GM12892 (cell line): ENCODE results near the gene NUDT3.
"Not testable (repeated sequence)": the region's sequence is repeated elsewhere in the genome, so short reads cannot be mapped to it uniquely, and the experiment has no call there.

Source experiments
- DNase-seq: peaks from one replicate; pipeline ENCODE4 v3.0.0; 2011; ENCODE audit not compliant: insufficient read length
- FAIRE-seq: peaks from 2 replicates; lab custom pipeline; 2011; peaks lifted over from hg19 to GRCh38; lab: Jason Lieb, UNC
- POLR2A ChIP-seq: IDR thresholded peaks from 2 replicates; pipeline ENCODE4 v1.6.1; 2011; ENCODE audit warnings: low read depth, low read length, control low read depth
- POLR2AphosphoS5 ChIP-seq: IDR thresholded peaks from 2 replicates; pipeline ENCODE4 v1.6.1; 2011; ENCODE audit warnings: low read depth, low read length, control low read depth
- TAF1 ChIP-seq: IDR thresholded peaks from 2 replicates; pipeline ENCODE4 v1.6.1; 2011; ENCODE audit warnings: low read depth, mild to moderate bottlenecking, control low read depth, low read length, borderline replicate concordance

NUDT3 gene

GRCh38 chr6:34267746-34268145, 124.7 kb downstream of the NUDT3 start:
- no peak for TF ChIP-seq POLR2AphosphoS5
- no peak for TF ChIP-seq POLR2A
- TF ChIP-seq TAF1, result no peak
- no peak for FAIRE-seq
- DNase-seq, result no peak

DNA sequence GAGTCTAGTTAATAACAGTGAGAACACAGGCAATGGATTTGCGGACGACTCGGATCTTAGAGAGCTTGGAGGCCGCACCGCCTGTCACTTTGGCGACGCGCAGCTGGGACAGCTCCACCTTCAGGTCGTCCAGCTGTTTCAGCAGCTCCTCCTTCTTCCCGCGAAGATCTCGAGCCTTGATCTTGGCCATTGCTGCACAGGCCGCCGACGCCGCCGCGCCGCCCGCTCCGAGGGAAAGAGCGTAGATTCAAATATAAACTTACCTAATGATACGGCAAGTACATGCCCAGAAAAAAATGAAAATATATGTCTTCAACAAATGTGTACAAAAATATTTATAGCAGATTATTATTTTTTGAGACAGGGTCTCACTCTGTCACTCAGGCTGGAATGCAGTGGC, 129.0 kb downstream of the NUDT3 start:
- DNase-seq, FAIRE-seq: not testable (repeated sequence)

DNA sequence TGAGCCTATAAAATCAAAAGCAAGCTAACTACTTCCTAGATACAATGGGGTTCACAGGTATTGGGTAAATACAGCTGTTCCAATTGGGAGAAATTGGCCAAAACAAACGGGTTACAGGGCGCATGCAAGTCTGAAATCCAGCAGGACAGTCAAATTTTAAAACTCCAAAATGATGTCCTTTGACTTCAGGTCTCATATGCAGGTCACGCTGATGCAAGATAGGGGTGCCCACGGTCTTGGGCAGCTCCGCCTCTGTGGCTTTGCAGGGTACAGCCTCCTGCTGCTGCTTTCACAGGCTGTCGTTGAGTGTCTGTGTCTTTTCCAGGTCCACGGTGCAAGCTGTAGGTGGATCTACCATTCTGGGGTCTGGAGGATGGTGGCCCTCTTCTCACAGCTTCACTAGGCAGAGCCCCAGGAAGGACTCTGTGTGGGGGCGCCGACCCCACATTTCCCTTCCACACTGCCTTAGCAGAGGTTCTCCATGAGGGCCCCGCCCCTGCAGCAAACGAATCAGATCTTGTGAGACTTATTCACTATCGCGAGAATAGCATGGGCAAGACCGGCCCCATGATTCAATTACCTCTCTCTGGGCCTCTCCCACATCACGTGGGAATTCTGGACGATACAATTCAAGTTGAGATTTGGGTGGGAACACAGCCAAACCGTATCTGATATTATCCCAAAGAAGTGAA, 131.7 kb downstream of the NUDT3 start:
- DNase-seq, result no peak
- no peak for FAIRE-seq
- TF ChIP-seq POLR2AphosphoS5 (no peak), TAF1 (no peak), POLR2A (no peak)

DNA sequence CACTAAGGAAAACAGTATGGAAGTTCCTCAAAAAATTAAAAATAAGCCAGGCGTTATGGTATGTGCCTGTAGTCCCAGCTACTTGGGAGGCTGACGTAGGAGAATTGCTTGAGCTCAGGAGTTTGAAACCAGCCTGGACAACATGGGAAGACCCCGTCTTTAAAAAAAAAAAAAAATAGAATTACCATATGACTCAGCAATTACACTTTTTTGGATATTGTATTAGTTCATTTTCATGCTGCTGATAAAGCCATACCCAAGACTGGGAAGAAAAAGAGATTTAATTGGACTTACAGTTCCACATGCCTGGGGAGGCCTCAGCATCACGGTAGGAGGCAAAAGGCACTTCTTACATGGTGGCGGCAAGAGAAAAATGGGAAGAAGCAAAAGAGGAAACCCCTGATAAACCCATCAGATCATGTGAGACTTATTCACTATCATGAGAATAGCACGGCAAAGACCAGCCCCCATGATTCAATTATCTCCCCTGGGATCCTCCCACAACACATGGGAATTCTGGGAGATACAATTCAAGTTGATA, 132.9 kb downstream of the NUDT3 start:
- DNase-seq (no peak), FAIRE-seq (no peak)
- TF ChIP-seq TAF1 (no peak), POLR2A (no peak)

DNA sequence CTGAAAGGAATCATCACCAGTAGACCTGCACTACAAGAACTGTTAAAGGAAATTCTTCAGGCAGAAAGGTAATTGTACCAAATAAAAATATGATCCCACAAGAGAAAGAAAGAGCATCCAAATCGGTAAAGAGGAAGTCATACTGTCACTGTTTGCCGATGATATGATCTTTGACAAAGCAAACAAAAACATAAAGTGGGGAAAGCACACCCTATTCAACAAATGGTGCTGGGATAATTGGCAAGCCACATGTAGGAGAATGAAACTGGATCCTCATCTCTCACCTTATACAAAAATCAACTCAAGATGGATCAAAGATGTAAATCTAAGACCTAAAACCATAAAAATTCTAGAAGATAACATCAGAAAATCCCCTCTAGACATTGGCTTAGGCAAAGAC, 140.1 kb downstream of the NUDT3 start:
- not testable (repeated sequence) for DNase-seq, FAIRE-seq

GRCh38 chr6:34249469-34250261, 142.8 kb downstream of the NUDT3 start:
- FAIRE-seq (no peak), DNase-seq (no peak)
- TF ChIP-seq TAF1, result no peak
- no peak for TF ChIP-seq POLR2AphosphoS5
- no peak for TF ChIP-seq POLR2A

GRCh38 chr6:34248727-34249468, 143.6 kb downstream of the NUDT3 start, which contains the start of gene SMIM29:
Gene SMIM29, minus strand, starts transcription at chr6:34249006. Its CDS starts 1,215 bp downstream, at chr6:34247791.
- DNase-seq (peak; percentile 96), FAIRE-seq (peak; percentile 86)
- TF ChIP-seq TAF1 (no peak), POLR2A (peak; percentile 78; the same call in 1 of the 2 replicates)

DNA sequence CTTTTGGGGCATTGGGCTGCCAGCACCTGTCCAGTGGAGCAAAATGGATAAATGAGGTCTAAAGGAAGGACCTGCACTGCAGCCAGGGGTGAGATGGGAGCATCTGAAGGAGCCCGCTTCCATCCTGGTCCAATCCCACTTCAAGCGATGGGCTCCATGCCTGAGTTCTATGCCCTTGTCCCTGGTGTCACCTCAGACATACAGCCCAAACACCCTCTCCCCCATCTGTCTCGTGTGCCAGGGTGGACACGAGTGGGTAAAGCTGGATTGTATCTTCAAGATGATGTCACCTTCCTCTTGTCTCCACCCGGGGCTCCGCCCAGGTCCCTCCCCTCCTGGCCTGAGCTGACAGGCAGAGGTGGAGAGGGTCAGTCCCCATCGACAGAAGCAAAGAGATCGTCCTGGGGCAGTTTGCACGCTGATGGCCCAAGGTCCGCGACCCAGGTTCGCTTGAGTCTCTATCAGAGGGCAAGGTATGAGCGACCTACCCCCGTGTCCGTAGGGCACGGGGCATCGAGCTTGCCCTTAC, 144.2 kb downstream of the NUDT3 start:
- DNase-seq, result no peak
- FAIRE-seq, result no peak
- TF ChIP-seq POLR2A (peak; percentile 16; the same call in 1 of the 2 replicates), POLR2AphosphoS5 (no peak), TAF1 (no peak)

GRCh38 chr6:34247481-34248197, 144.8 kb downstream of the NUDT3 start:
- DNase-seq (no peak), FAIRE-seq (no peak)

DNA sequence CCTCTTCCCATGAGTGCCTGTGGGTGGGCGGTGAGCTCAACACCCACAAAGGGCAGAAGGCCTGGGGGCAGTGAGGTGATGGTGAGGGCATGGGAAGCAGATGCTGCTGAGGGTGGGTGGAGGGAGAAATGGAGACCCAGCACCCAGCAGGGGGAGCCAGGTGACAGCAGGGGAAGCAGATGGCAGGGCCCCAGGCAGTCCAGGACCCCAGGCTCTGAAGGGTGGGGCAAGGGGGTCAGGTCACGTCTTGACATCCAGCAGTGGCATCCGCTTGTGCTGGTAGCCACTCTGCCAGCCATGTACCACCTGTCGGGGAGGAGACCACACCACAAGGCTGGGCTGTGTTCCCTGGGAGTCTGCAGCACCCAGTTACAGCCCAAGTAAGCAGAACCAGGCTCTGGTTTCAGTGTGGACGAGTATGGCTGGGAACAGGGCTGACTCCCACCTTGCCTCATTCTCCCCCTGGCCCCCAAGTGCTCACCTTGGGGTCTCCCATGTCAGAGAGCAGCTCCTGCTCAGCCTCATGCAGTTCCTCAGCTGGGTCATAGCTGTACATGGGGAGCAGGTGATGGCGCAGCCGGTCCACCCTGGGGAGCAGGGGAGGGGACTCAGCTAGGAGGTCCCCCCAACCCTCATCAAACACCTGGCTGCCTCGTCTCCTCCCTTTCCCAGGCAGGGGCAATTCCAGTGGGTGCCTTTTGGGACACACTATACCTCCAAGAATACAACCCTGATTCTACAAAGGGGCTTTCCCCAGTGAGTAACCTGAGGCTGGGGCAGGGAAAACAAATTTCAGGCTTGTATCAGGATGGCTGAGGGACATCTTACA, 145.7 kb downstream of the NUDT3 start:
- DNase-seq, result peak; percentile 50
- TF ChIP-seq TAF1 (no peak; the same call in 1 of the 2 replicates), POLR2A (peak; percentile 95), POLR2AphosphoS5 (peak; percentile 99)
- FAIRE-seq, result peak; percentile 24

More at GRCh38 chr6:34247481-34248197, 144.8 kb downstream of the NUDT3 start:
- TF ChIP-seq POLR2AphosphoS5 (no peak), TAF1 (no peak), POLR2A (no peak)
